DOHH2 (cell line): Measurements from ENCODE around the gene COLEC11.

Experiments used
- H3F3A ChIP-seq: fragments of 200-600 bp; sonication (generic), shearing (Covaris generic); 2 replicates; pipeline ENCODE4 v1.6.0; 2016; ENCODE audit warnings: antibody characterized with exemption, mild to moderate bottlenecking; ENCODE audit not compliant: control insufficient read depth, insufficient read depth
- H3K27ac ChIP-seq: fragments of 200-600 bp; sonication (generic); 2 replicates; pipeline ENCODE4 v1.5.1; 2014; ENCODE audit warnings: low read depth, mild to moderate bottlenecking, low read length, moderate library complexity
- H3K27me3 ChIP-seq: fragments of 200-600 bp; sonication (generic); 2 replicates; pipeline ENCODE4 v1.6.1; 2014; ENCODE audit warnings: mild to moderate bottlenecking, low read length, mixed read lengths; ENCODE audit not compliant: control insufficient read depth
- H3K36me3 ChIP-seq: fragments of 200-600 bp; sonication (generic); 2 replicates; pipeline ENCODE4 v1.6.1; 2014; ENCODE audit warnings: mild to moderate bottlenecking, low read length, moderate library complexity, mixed read lengths; ENCODE audit not compliant: control insufficient read depth
- H3K4me1 ChIP-seq: fragments of 200-600 bp; sonication (generic); 2 replicates; pipeline ENCODE4 v1.6.1; 2014; ENCODE audit warnings: mild to moderate bottlenecking, low read length, mixed read lengths; ENCODE audit not compliant: control insufficient read depth
- H3K4me2 ChIP-seq: fragments of 200-600 bp; sonication (generic); 2 replicates; pipeline ENCODE4 v1.6.0; 2014; ENCODE audit warnings: mild to moderate bottlenecking, low read length, moderate library complexity
- H3K4me3 ChIP-seq: fragments of 200-600 bp; sonication (generic); 2 replicates; pipeline ENCODE4 v1.5.1; 2014; ENCODE audit warnings: mild to moderate bottlenecking, low read length, mixed read lengths
- H3K79me2 ChIP-seq: fragments of 200-600 bp; sonication (generic); 2 replicates; pipeline ENCODE4 v1.6.1; 2014; ENCODE audit warnings: mild to moderate bottlenecking, low read length, mixed read lengths; ENCODE audit not compliant: control insufficient read depth
- H3K9me2 ChIP-seq: fragments of 200-600 bp; sonication (generic); replicated peaks from 2 replicates; pipeline ENCODE4 v1.6.1; 2014; ENCODE audit warnings: mild to moderate bottlenecking, low read length, mixed read lengths; ENCODE audit not compliant: control insufficient read depth
- H3K9me3 ChIP-seq: fragments of 200-600 bp; sonication (generic); 2 replicates; pipeline ENCODE4 v1.6.1; 2014; ENCODE audit warnings: antibody characterized with exemption, low read length, mixed read lengths; ENCODE audit not compliant: control insufficient read depth, insufficient read depth
- H4K20me1 ChIP-seq: fragments of 200-600 bp; sonication (generic); 2 replicates; pipeline ENCODE4 v1.6.0; 2014; ENCODE audit warnings: low read depth, mild to moderate bottlenecking, antibody characterized with exemption, low read length, moderate library complexity; ENCODE audit not compliant: control insufficient read depth, insufficient read depth
- EZH2phosphoT487 ChIP-seq: fragments of 200-600 bp; sonication (generic); IDR thresholded peaks from 2 replicates; pipeline ENCODE4 v1.6.1; 2017; ENCODE audit warnings: borderline replicate concordance, mild to moderate bottlenecking, antibody characterized with exemption, low read length, moderate library complexity, mixed read lengths
- TF ChIP-seq, protein P1 (sequence below): fragments of 200-600 bp; sonication (generic); IDR thresholded peaks from one replicate; pipeline ENCODE4 v1.5.1; 2014; ENCODE audit warnings: antibody characterized with exemption, mild to moderate bottlenecking, low read depth, low read length; ENCODE audit not compliant: poor library complexity, severe bottlenecking

COLEC11 gene

DNA sequence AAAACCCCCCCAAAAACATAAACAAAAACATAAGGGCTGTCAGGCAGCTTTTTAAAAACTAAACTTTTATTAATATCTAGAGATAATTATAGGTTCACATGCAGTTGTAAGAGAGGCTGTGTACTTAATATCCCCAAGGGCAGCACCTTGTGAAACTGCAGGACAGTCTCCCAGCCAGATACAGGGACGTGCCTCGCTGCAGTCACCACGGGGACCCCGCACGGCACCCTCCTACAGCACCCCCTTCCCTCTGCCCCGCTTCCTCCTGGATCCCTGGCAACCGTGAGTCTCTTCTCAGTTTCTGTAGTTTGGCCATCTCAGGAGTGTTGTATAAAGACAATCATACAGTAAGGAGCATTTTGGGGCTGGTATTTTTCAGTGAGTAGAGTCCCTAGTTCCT lies 6.8 kb upstream of the COLEC11 start:
- no peak overlapping the region for H3K27ac ChIP-seq
- H3K4me3 ChIP-seq = no peak overlapping the region
- peaks cover 13% of the 10 kb centered on the region for H3K36me3 ChIP-seq
- H3K79me2 ChIP-seq = no peaks in the 10 kb centered on the region
- no peaks in the 10 kb centered on the region for H3K9me2 ChIP-seq
- no peaks in the 10 kb centered on the region for H3K27me3 ChIP-seq
- no peaks in the 10 kb centered on the region for H3K9me3 ChIP-seq
- peaks cover 25% of the 10 kb centered on the region for H3F3A ChIP-seq
- no peak for TF ChIP-seq EZH2phosphoT487
- TF ChIP-seq, protein P1, sequence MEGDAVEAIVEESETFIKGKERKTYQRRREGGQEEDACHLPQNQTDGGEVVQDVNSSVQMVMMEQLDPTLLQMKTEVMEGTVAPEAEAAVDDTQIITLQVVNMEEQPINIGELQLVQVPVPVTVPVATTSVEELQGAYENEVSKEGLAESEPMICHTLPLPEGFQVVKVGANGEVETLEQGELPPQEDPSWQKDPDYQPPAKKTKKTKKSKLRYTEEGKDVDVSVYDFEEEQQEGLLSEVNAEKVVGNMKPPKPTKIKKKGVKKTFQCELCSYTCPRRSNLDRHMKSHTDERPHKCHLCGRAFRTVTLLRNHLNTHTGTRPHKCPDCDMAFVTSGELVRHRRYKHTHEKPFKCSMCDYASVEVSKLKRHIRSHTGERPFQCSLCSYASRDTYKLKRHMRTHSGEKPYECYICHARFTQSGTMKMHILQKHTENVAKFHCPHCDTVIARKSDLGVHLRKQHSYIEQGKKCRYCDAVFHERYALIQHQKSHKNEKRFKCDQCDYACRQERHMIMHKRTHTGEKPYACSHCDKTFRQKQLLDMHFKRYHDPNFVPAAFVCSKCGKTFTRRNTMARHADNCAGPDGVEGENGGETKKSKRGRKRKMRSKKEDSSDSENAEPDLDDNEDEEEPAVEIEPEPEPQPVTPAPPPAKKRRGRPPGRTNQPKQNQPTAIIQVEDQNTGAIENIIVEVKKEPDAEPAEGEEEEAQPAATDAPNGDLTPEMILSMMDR = no peak
- H3K4me2 ChIP-seq = no peak overlapping the region
- no peaks in the 10 kb centered on the region for H3K4me1 ChIP-seq
- H4K20me1 ChIP-seq = no peaks in the 10 kb centered on the region

DNA sequence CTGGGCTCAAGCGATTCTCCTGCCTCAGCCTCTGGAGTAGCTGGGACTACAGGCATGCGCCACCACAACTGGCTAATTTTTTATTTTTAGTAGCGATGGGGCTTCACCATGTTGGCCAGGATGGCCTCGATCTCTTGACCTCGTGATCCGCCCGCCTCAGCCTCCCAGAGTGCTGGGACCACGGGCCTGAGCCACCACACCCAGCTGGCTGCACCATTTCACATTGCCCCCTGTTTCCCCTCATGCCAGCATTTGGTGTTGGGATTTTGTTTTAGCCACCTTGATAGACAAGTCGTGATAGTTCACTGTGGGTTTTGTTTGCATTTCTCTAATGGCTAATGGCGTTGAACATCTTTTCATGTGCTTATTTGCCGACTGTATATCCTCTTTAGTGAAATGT lies 5.8 kb upstream of the COLEC11 start:
- H3K79me2 ChIP-seq = no peaks in the 10 kb centered on the region
- no peak overlapping the region for H3K4me3 ChIP-seq
- H3K9me3 ChIP-seq = no peaks in the 10 kb centered on the region
- no peaks in the 10 kb centered on the region for H3K4me1 ChIP-seq
- no peaks in the 10 kb centered on the region for H4K20me1 ChIP-seq
- no peaks in the 10 kb centered on the region for H3K27me3 ChIP-seq
- H3K9me2 ChIP-seq = no peaks in the 10 kb centered on the region
- TF ChIP-seq, protein P1 = no peak
- TF ChIP-seq EZH2phosphoT487 = no peak
- H3K36me3 ChIP-seq = peaks cover 3% of the 10 kb centered on the region; the same call in 1 of the 2 replicates
- peaks cover 15% of the 10 kb centered on the region; the same call in 1 of the 2 replicates for H3F3A ChIP-seq
- H3K4me2 ChIP-seq = no peak overlapping the region
- no peak overlapping the region for H3K27ac ChIP-seq

DNA sequence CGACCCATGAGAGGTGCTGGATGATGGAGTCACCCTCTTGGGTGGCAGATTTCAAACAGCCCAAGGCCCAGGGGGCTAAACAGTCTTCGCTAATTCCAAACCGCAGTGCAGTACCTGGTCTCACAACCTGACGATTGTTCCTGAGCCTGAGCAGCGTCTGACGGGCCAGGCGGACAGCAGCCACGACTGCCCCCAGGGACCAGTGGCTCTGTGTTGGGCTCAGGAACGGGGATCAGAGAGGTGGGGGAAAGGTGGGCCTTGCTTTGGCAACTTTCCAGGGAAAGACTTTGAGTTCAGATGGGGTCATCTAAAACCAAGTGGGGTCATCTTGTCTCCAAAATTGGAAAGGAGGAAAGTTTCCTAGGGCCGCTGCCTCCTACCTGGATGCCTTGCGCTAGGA lies 492 bp downstream of the COLEC11 start:
- TF ChIP-seq, protein P1 = no peak
- TF ChIP-seq EZH2phosphoT487 = no peak
- H3K79me2 ChIP-seq = no peaks in the 10 kb centered on the region
- no peaks in the 10 kb centered on the region for H3F3A ChIP-seq
- H3K4me1 ChIP-seq = no peaks in the 10 kb centered on the region
- H3K4me2 ChIP-seq = no peak overlapping the region
- no peaks in the 10 kb centered on the region for H3K27me3 ChIP-seq
- no peak overlapping the region for H3K27ac ChIP-seq
- H3K36me3 ChIP-seq = no peaks in the 10 kb centered on the region
- no peaks in the 10 kb centered on the region for H4K20me1 ChIP-seq
- no peaks in the 10 kb centered on the region for H3K9me3 ChIP-seq
- H3K9me2 ChIP-seq = no peaks in the 10 kb centered on the region
- H3K4me3 ChIP-seq = no peak overlapping the region

DNA sequence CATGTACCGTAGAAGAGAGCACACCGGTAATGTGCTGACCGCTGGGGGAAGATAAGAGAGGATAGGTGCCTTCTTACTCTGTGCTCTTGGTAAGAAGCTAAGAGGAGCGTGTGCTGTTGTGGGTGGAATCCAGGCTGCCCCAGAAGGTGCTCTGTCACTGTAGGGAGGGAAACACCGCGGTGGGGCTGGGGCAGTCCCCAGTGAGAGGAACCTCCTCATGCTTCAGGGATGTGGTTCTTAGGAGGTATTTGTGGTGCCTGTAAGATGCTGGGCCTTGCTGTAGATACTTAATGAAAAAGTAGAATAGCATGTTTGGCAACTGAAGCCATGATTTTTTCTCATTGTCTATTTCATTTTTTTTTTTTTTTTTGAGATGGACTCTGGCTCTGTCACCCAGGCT lies 1.1 kb downstream of the COLEC11 start:
- no peak overlapping the region for H3K27ac ChIP-seq
- H3K4me3 ChIP-seq = no peak overlapping the region
- no peak overlapping the region for H3K4me2 ChIP-seq
- no peaks in the 10 kb centered on the region for H3K9me2 ChIP-seq
- TF ChIP-seq, protein P1 = no peak
- TF ChIP-seq EZH2phosphoT487 = no peak
- no peaks in the 10 kb centered on the region for H3K27me3 ChIP-seq
- H3F3A ChIP-seq = no peaks in the 10 kb centered on the region
- no peaks in the 10 kb centered on the region for H4K20me1 ChIP-seq
- no peaks in the 10 kb centered on the region for H3K79me2 ChIP-seq
- no peaks in the 10 kb centered on the region for H3K4me1 ChIP-seq
- no peaks in the 10 kb centered on the region for H3K36me3 ChIP-seq
- no peaks in the 10 kb centered on the region for H3K9me3 ChIP-seq
